Uterus (tissue), 4 donors: Measurements from ENCODE around the gene TYW3. TPM values are rescaled to one million over a fixed set of nuclear protein-coding genes. Genes with fewer than 3 reads are reported as not detected.
A peak's percentile ranks its signal among the peaks of the same experiment; 100 is the strongest.
"Not testable (repeated sequence)": the region's sequence is repeated elsewhere in the genome, so short reads cannot be mapped to it uniquely, and the experiment has no call there.

Source experiments
- DNase-seq, 2 donors: peaks; one replicate each; pipeline ENCODE4 v3.0.0-alpha.2; 2019 to 2020
- H3K27ac ChIP-seq, 2 donors: fragments of 200-600 bp; sonication (generic); 1 replicate in 1 of 2; 2 replicates in 1 of 2; pipeline ENCODE4 v1.5.1; 2016 to 2018
- H3K27me3 ChIP-seq, 2 donors: fragments of 200-600 bp; sonication (generic); one replicate each; pipeline ENCODE4 v1.5.1; 2018 to 2019; ENCODE audit warnings: control low read depth in 1 of 2
- H3K36me3 ChIP-seq, 2 donors: fragments of 200-600 bp; sonication (generic); one replicate each; pipeline ENCODE4 v1.5.1; 2019; ENCODE audit warnings: control low read depth in 1 of 2
- H3K4me1 ChIP-seq, 2 donors: fragments of 200-600 bp; sonication (generic); one replicate each; pipeline ENCODE4 v1.5.1; 2018 to 2019; ENCODE audit warnings: control low read depth in 1 of 2
- H3K4me3 ChIP-seq, 2 donors: fragments of 200-600 bp; sonication (generic); 1 replicate in 1 of 2; 2 replicates in 1 of 2; pipeline ENCODE4 v1.5.1; 2018 to 2019; ENCODE audit warnings: mild to moderate bottlenecking in 1 of 2
- H3K9me3 ChIP-seq, 2 donors: fragments of 200-600 bp; sonication (generic); one replicate each; pipeline ENCODE4 v1.5.1; 2019; ENCODE audit warnings: control low read depth in 1 of 2
- POLR2A ChIP-seq, 2 donors: fragments of 450-650 bp; IDR thresholded peaks; one replicate each; pipeline ENCODE4 v1.6.1; 2016; ENCODE audit warnings: antibody characterized with exemption in 2 of 2, mild to moderate bottlenecking in 1 of 2, moderate library complexity in 1 of 2
- intact Hi-C: fragments of 100-400 bp; cut with DNase I; formaldehyde crosslinking; loops from one replicate; pipeline ENCODE4 v1.15.1; 2023; ENCODE audit warnings: low total_unique reads
- total RNA-seq, 4 donors: library from RNA; depleted of rRNA in 3 of 4; stranded (reverse); fragments of >200 nt in 3 of 4; gene quantifications; one replicate each; pipeline versions ENCODE4 v1.1.0 to v1.2.4, GENCODE V29; 2014 to 2023
- TF ChIP-seq, protein P1 (sequence below), 4 experiments: fragments of 200-600 bp in 2 of 4; fragments of 450-650 bp in 2 of 4; sonication (generic) in 2 of 4; IDR thresholded peaks; one replicate each; pipeline ENCODE4 v1.5.1; 2016 to 2019; ENCODE audit warnings: antibody characterized with exemption in 4 of 4, mild to moderate bottlenecking in 2 of 4, moderate library complexity in 1 of 4
- donor health status: DM: yes; HTN: yes; CAD: no.

Gene TYW3
- total RNA-seq, 4 donors from 2014 or later, result 18.8 to 26.7 (median 24.6) TPM

DNA sequence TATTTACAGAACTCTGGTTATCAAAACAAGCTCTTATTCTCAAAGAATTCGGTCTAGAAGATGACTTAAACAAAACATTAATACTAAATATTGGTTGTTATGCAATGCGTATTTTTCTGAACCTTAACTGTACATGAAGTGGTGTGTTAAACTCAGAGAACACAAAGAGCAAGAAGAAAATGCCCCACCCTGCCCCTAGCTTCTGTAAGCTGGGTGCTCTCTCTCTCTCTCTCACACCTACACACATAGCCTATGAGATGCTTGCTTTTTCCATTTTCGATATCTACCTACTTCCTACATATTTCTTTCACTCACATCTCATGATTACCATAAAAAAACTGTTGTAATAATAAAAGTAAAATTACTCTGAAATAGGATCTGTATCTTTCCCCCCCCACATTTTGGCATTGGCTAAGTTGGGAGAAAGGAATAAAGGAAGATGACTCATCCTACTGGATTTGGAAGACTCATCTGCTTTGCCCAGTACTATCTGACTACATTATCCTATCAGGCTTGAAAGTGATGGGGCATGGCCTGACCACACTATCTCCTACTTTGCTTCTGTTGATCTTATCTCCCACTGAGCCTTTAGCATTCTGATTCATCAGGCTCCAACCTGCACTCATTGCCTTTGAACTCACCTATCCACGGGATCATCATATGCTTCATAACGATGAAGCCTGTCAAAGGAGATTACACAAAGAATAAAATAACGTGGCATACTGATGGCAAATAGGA lies 3.0 kb upstream of the TYW3 start:
- Histone ChIP-seq H3K27me3 (no peaks in the 10 kb centered on the region), H3K36me3 (no peaks in the 10 kb centered on the region), H3K4me3 (no peak overlapping the region), H3K4me1 (peaks cover 0 to 17% of the 10 kb centered on the region in 2 donors), H3K9me3 (no peaks in the 10 kb centered on the region), H3K27ac (peak overlapping the region in 1 of 2 donors; percentile 23)
- intact Hi-C loops, result no loop called here
- no peak for TF ChIP-seq POLR2A (IDR thresholded peaks at IDR 0.05)
- TF ChIP-seq, protein P1, sequence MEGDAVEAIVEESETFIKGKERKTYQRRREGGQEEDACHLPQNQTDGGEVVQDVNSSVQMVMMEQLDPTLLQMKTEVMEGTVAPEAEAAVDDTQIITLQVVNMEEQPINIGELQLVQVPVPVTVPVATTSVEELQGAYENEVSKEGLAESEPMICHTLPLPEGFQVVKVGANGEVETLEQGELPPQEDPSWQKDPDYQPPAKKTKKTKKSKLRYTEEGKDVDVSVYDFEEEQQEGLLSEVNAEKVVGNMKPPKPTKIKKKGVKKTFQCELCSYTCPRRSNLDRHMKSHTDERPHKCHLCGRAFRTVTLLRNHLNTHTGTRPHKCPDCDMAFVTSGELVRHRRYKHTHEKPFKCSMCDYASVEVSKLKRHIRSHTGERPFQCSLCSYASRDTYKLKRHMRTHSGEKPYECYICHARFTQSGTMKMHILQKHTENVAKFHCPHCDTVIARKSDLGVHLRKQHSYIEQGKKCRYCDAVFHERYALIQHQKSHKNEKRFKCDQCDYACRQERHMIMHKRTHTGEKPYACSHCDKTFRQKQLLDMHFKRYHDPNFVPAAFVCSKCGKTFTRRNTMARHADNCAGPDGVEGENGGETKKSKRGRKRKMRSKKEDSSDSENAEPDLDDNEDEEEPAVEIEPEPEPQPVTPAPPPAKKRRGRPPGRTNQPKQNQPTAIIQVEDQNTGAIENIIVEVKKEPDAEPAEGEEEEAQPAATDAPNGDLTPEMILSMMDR (IDR thresholded peaks at IDR 0.05), result no peak
- no peak for DNase-seq

DNA sequence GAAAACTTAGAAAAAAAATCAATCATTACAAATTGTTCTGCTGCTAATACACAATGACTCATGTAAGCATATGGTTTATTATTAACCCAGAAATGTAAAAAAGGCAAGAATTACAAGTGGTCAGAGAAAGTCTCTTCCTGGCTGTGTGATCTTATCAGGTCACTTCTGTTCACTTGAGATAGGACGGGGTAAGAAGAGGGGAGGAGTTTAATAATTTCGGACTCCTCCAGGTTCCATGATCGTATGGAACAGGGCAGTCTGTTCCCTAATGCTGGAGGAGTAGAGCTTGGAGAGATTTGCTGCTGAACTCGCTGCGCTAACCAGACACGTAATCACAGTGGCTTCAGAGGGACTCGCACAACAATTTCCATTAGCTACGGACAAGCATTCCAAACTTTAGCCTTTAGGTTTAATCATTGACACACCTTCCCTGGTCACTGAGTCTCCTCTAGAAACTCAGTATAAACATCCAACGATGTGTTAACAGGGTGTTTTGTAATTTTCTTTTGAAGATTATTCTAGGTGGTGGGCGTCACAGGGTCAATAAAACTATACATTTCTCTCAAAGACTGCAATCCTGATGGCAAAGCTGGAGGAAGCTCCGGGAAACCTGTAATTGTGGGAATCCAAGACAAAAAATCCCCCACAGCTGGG lies 1.4 kb upstream of the TYW3 start:
- TF ChIP-seq, protein P1 (IDR thresholded peaks at IDR 0.05), result no peak
- no peak for TF ChIP-seq POLR2A (IDR thresholded peaks at IDR 0.05)
- H3K27me3 ChIP-seq, result no peaks in the 10 kb centered on the region
- peak overlapping the region; percentile 78 to 79 for H3K4me3 ChIP-seq
- intact Hi-C loops, result no loop called here
- no peaks in the 10 kb centered on the region for H3K36me3 ChIP-seq
- H3K9me3 ChIP-seq, result no peaks in the 10 kb centered on the region
- peaks cover 0 to 17% of the 10 kb centered on the region in 2 donors for H3K4me1 ChIP-seq
- DNase-seq, result no peak
- peak overlapping the region; percentile 88 to 91 for H3K27ac ChIP-seq

DNA sequence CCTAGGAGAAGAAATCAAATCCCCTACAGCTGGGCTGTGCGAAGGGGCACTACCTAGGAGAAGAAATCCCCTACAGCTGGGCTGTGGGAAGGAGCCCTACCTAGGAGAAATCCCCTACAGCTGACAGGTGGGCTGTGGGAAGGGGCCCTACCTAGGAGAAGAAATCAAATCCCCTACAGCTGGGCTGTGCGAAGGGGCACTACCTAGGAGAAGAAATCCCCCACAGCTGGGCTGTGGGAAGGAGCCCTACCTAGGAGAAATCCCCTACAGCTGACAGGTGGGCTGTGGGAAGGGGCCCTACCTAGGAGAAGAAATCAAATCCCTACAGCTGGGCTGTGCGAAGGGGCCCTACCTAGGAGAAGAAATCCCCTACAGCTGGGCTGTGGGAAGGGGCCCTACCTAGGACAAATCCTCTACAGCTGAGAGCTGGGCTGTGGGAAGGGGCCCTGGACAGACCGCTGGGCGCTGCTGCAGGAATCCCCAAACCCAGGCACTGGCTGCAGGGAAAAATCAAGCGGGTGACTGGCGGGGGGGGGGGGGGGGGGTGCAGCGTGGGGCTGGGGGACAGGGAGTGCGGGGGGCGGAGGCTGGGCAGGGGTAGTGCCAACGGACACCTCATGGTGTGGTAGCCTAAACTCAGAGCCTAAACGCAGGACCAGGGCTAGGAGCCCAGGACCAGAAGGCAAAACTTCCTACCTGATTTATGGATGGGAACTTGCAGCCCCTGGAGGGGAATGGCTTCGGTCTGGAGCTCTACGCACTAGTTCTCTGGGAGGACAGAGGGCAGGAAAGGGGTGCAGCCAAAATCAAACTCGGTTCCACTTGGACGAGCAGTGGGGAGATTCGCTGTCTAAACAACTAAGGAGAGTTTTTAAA lies 643 bp upstream of the TYW3 start:
- H3K27me3 ChIP-seq, intact Hi-C loops, H3K36me3 ChIP-seq, H3K9me3 ChIP-seq: not testable (repeated sequence)
- peak in 1 of 2 donors; percentile 19 for DNase-seq
- H3K4me1 ChIP-seq, result peaks cover 0 to 17% of the 10 kb centered on the region in 2 donors
- peak overlapping the region; percentile 88 to 91 for H3K27ac ChIP-seq
- peak overlapping the region; percentile 78 to 79 for H3K4me3 ChIP-seq

DNA sequence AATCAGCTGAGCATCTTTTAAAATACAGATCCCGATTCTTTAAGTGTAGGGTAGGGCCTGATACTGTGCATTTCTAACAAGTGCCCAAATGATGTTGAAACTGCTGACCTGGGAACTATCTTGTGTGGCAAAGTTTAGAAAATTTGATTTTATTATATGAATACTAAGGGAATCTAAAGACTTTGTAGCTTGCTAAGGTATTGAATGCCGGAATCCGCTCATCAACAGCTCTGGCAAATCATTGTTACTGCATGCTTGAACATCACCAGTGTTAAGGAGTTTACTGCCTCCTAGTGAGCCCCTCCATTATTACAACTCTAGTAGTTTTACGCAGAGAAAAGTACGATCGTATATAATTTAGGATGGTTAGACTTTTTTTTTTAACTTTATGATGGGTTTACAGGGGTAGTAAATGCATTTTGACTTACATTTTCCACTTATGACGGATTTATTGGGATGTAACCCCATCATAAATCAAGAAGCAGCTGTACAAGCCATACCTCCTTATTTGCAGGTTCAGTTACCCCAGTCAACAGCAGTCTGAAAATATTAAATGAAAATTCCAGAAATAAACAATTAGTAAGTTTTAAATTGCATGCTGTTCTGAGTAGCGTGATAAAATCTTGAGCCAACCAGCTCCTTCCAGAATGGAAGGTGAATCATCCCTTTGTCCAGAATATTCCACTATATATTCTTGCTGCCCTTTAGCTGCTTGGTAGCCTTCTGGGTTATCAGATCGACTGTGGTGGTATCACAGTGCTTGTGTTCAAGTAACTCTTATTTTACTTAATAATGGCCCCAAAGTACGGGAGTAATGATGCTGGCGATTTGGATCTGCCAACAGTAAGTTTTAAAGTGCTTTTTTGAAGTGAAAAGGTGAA lies 892 bp downstream of the TYW3 start:
- no peak for DNase-seq

More for the DNA sequence above, 892 bp downstream of the TYW3 start:
- peaks cover 0 to 17% of the 10 kb centered on the region in 2 donors for H3K4me1 ChIP-seq
- TF ChIP-seq POLR2A (IDR thresholded peaks at IDR 0.05), result no peak
- TF ChIP-seq, protein P1 (IDR thresholded peaks at IDR 0.05), result peak; percentile 60 to 69 (median 63)
- H3K9me3 ChIP-seq, result no peaks in the 10 kb centered on the region
- no peaks in the 10 kb centered on the region for H3K27me3 ChIP-seq
- intact Hi-C loops, result no loop called here
- H3K36me3 ChIP-seq, result no peaks in the 10 kb centered on the region
- H3K4me3 ChIP-seq, result peak overlapping the region; percentile 78 to 79
- H3K27ac ChIP-seq, result peak overlapping the region; percentile 88 to 91
